A549 (cell line): Measurements from ENCODE around the gene CNPY4. TPM values are rescaled to one million over a fixed set of nuclear protein-coding genes. Genes with fewer than 3 reads are reported as not detected.

Experiments used
- ATAC-seq, 2 experiments: fragments of 200-7000 bp in 1 of 2; fragments of >200 bp in 1 of 2; cut with Nextera tagmentation in 1 of 2; cut with Tn5 transposase in 1 of 2; 3 replicates each; pipeline versions ENCODE4 v1.8.0 to v1.9.1; 2018 to 2020; ENCODE audit warnings: mild to moderate bottlenecking in 1 of 2, moderate library complexity in 1 of 2
- CTCF ChIA-PET: fragments of 300-600 bp; sonication (Branson Sonifier 250); formaldehyde crosslinking; extraction: SDS; loops from one replicate; lab custom pipeline; 2021; ENCODE audit warnings: antibody characterized with exemption, inconsistent platforms; lab: Yijun Ruan, JAX
- POLR2A ChIA-PET: fragments of 350-600 bp; formaldehyde crosslinking; extraction: SDS; loops from one replicate; lab custom pipeline; 2021; ENCODE audit warnings: antibody characterized with exemption, inconsistent platforms; lab: Yijun Ruan, JAX
- DNase-seq, 2 experiments: peaks; one replicate each; pipeline versions ENCODE4 v3.0.0 to v3.0.0-alpha.2; 2011 to 2016; ENCODE audit warnings: low read depth in 1 of 2, low spot score in 1 of 2
- FAIRE-seq: peaks from 2 replicates; lab custom pipeline; 2011; peaks lifted over from hg19 to GRCh38; lab: Jason Lieb, UNC
- H3K27ac ChIP-seq, 2 experiments: fragments of >200 bp; sonication (Bioruptor Twin); formaldehyde crosslinking; 3 replicates each; pipeline ENCODE4 v1.5.1; 2016 to 2017
- H3K4me1 ChIP-seq: fragments of >200 bp; sonication (Bioruptor Twin); formaldehyde crosslinking; 3 replicates; pipeline ENCODE4 v1.6.1; 2016
- H3K4me2 ChIP-seq: fragments of >200 bp; sonication (Bioruptor Twin); formaldehyde crosslinking; 3 replicates; pipeline ENCODE4 v1.6.1; 2016
- H3K4me3 ChIP-seq: fragments of >200 bp; sonication (Bioruptor Twin); formaldehyde crosslinking; 3 replicates; pipeline ENCODE4 v1.5.1; 2016
- H3K9me3 ChIP-seq: fragments of >200 bp; sonication (Bioruptor Twin); formaldehyde crosslinking; 3 replicates; pipeline ENCODE4 v1.6.1; 2016
- ATOH8 ChIP-seq: fragments of 250-450 bp; sonication (Bioruptor Pico); IDR thresholded peaks from 2 replicates; pipeline ENCODE4 v1.5.0; 2020; ENCODE audit warnings: low read depth, mild to moderate bottlenecking, moderate library complexity
- BHLHE40 ChIP-seq: IDR thresholded peaks from 2 replicates; pipeline ENCODE4 v1.6.1; 2012; ENCODE audit warnings: low read depth, low read length, inconsistent platforms
- CBX2 ChIP-seq: fragments of 200-600 bp; sonication (generic); IDR thresholded peaks from 2 replicates; pipeline ENCODE4 v1.6.1; 2016; ENCODE audit warnings: low read depth, mild to moderate bottlenecking, borderline replicate concordance
- E2F6 ChIP-seq: IDR thresholded peaks from 2 replicates; pipeline ENCODE4 v1.6.1; 2012; ENCODE audit warnings: low read depth, borderline replicate concordance
- EHMT2 ChIP-seq: fragments of 200-600 bp; sonication (generic); IDR thresholded peaks from 2 replicates; pipeline ENCODE4 v1.6.1; 2016; ENCODE audit warnings: antibody characterized with exemption, low read depth, mild to moderate bottlenecking, moderate library complexity
- ESRRA ChIP-seq: fragments of 150-350 bp; IDR thresholded peaks from 2 replicates; pipeline ENCODE4 v1.6.1; 2014; ENCODE audit warnings: mild to moderate bottlenecking, low read length, borderline replicate concordance
- FOSB ChIP-seq: fragments of 250-450 bp; sonication (Bioruptor Pico); IDR thresholded peaks from 2 replicates; pipeline ENCODE4 v1.5.0; 2020; ENCODE audit warnings: mild to moderate bottlenecking, moderate library complexity
- FOSL2 ChIP-seq, 2 experiments: fragments of 450-650 bp in 1 of 2; fragments of >200 bp in 1 of 2; sonication (Bioruptor Twin) in 1 of 2; formaldehyde crosslinking; IDR thresholded peaks; 2 replicates each; pipeline versions ENCODE4 v1.5.0 to v1.6.1; 2016 to 2020; ENCODE audit warnings: mild to moderate bottlenecking in 1 of 2, moderate library complexity in 1 of 2
- FOXS1 ChIP-seq: fragments of 250-450 bp; sonication (Bioruptor Pico); IDR thresholded peaks from 2 replicates; pipeline ENCODE4 v1.5.0; 2020; ENCODE audit warnings: mild to moderate bottlenecking, moderate library complexity
- HDAC2 ChIP-seq: fragments of 200-600 bp; sonication (generic); IDR thresholded peaks from 2 replicates; pipeline ENCODE4 v1.6.1; 2016
- HES2 ChIP-seq: fragments of >200 bp; sonication (Bioruptor Twin); formaldehyde crosslinking; IDR thresholded peaks from 2 replicates; pipeline ENCODE4 v1.6.1; 2016
- JUNB ChIP-seq: fragments of >200 bp; sonication (Bioruptor Twin); formaldehyde crosslinking; IDR thresholded peaks from 2 replicates; pipeline ENCODE4 v1.6.1; 2016
- KDM1A ChIP-seq: fragments of 200-600 bp; sonication (generic); IDR thresholded peaks from 2 replicates; pipeline ENCODE4 v1.6.1; 2016; ENCODE audit warnings: low read depth, mild to moderate bottlenecking
- KDM5A ChIP-seq: fragments of 200-600 bp; sonication (generic); IDR thresholded peaks from 2 replicates; pipeline ENCODE4 v1.6.1; 2016; ENCODE audit warnings: antibody characterized with exemption, mild to moderate bottlenecking
- MAZ ChIP-seq: fragments of 150-350 bp; IDR thresholded peaks from 2 replicates; pipeline ENCODE4 v1.6.1; 2014; ENCODE audit warnings: antibody characterized with exemption, low read depth, low read length, borderline replicate concordance
- MYC ChIP-seq: IDR thresholded peaks from 2 replicates; pipeline ENCODE4 v1.6.1; 2012; ENCODE audit warnings: mild to moderate bottlenecking, inconsistent platforms, low read length, improper control_type of control experiment, borderline replicate concordance
- PBX3 ChIP-seq: IDR thresholded peaks from 2 replicates; pipeline ENCODE4 v1.6.1; 2012
- PHF8 ChIP-seq: fragments of 200-600 bp; sonication (generic); IDR thresholded peaks from 2 replicates; pipeline ENCODE4 v1.6.1; 2016; ENCODE audit warnings: low read depth, mild to moderate bottlenecking, antibody characterized with exemption, moderate library complexity, borderline replicate concordance
- POLR2AphosphoS2 ChIP-seq: conservative IDR thresholded peaks from 2 replicates; pipeline ENCODE4 v1.6.1; 2012; ENCODE audit warnings: low read length, improper control_type of control experiment, inconsistent platforms
- RAD21 ChIP-seq, 2 experiments: fragments of >200 bp in 1 of 2; sonication (Bioruptor Twin) in 1 of 2; formaldehyde crosslinking in 1 of 2; IDR thresholded peaks in 1 of 2; conservative IDR thresholded peaks in 1 of 2; 2 replicates in 1 of 2; 3 replicates in 1 of 2; pipeline ENCODE4 v1.6.1; 2012 to 2018; ENCODE audit warnings: inconsistent platforms in 1 of 2
- RARB ChIP-seq: fragments of 250-450 bp; sonication (Bioruptor Pico); IDR thresholded peaks from 2 replicates; pipeline ENCODE4 v1.8.0; 2021; ENCODE audit warnings: mild to moderate bottlenecking, moderate library complexity
- RCOR1 ChIP-seq: fragments of 150-350 bp; IDR thresholded peaks from 2 replicates; pipeline ENCODE4 v1.6.1; 2014; ENCODE audit warnings: antibody characterized with exemption, low read length, low read depth
- REST ChIP-seq: fragments of 200-600 bp; sonication (generic); IDR thresholded peaks from 2 replicates; pipeline ENCODE4 v1.6.1; 2016; ENCODE audit warnings: antibody characterized with exemption, mild to moderate bottlenecking, moderate library complexity
- RFX5 ChIP-seq: fragments of 450-650 bp; IDR thresholded peaks from 2 replicates; pipeline ENCODE4 v1.7.1; 2014; ENCODE audit warnings: antibody characterized with exemption, mild to moderate bottlenecking, moderate library complexity
- RNF2 ChIP-seq: fragments of 200-600 bp; sonication (generic); IDR thresholded peaks from 2 replicates; pipeline ENCODE4 v1.6.1; 2016; ENCODE audit warnings: low read depth, mild to moderate bottlenecking, antibody characterized with exemption, moderate library complexity, borderline replicate concordance
- SMC3 ChIP-seq: fragments of >200 bp; sonication (Bioruptor Twin); formaldehyde crosslinking; IDR thresholded peaks from 3 replicates; pipeline ENCODE4 v1.6.1; 2018; ENCODE audit warnings: inconsistent platforms
- SREBF2 ChIP-seq: fragments of 450-650 bp; IDR thresholded peaks from 2 replicates; pipeline ENCODE4 v1.6.1; 2014; ENCODE audit warnings: mild to moderate bottlenecking, moderate library complexity
- ZFP36 ChIP-seq: fragments of 450-650 bp; IDR thresholded peaks from 2 replicates; pipeline ENCODE4 v1.6.1; 2014; ENCODE audit warnings: borderline replicate concordance; ENCODE audit not compliant: partially characterized antibody
- ZSCAN20 ChIP-seq: fragments of 250-450 bp; sonication (Bioruptor Pico); IDR thresholded peaks from 2 replicates; pipeline ENCODE4 v1.8.0; 2022; ENCODE audit warnings: mild to moderate bottlenecking, moderate library complexity
- WGBS: methylation state at CpG from one replicate; pipeline ENCODE4 v1.1.6; 2017; ENCODE audit errors: missing lambda C conversion rate; 5-methylcytosine and 5-hydroxymethylcytosine counted together
- polyA plus RNA-seq, 4 experiments: library from polyadenylated mRNA; depleted of rRNA in 3 of 4; stranded (reverse); fragments of >200 nt; fragmentation: RNase III in 1 of 4; extraction: RNeasy Plus Mini Kit Qiagen cat#74134 plus additional on column Dnase treatment in 1 of 4; gene quantifications; 2 replicates in 3 of 4; 3 replicates in 1 of 4; pipeline ENCODE4 v1.2.3, GENCODE V29; 2011 to 2017
- TF ChIP-seq, protein P1 (sequence below): fragments of 150-350 bp; IDR thresholded peaks from 2 replicates; pipeline ENCODE4 v1.6.1; 2014; ENCODE audit warnings: low read depth, mild to moderate bottlenecking, low read length

The CNPY4 gene
- polyA plus RNA-seq, 2 of the 4 experiments (the other 2 are of a cell fraction) = 11.7 to 22.8 TPM

GRCh38 chr7:100158229-100159098 lies 39.0 kb downstream of the CNPY4 start, which contains the start of gene TRAPPC14:
TSS of gene TRAPPC14 (minus strand) at chr7:100158723. CDS start at chr7:100158499, 224 bp downstream.
- Histone ChIP-seq H3K27ac (peak within 1 kb of the TSS; percentile 83 to 96), H3K9me3 (no peaks in the 10 kb centered on the region), H3K4me1 (peaks cover 46% of the 10 kb centered on the region), H3K4me3 (peak within 1 kb of the TSS; percentile 90), H3K4me2 (peak within 1 kb of the TSS; percentile 100)
- peak; percentile 81 to 98 for DNase-seq
- ChIA-PET POLR2A (interaction anchor here (0.6 to 1.2 kb wide), 3 partner anchors 10 to 189 kb away, joined by 3 to 13 read pairs (median 6); partner anchors contain the start of gene LAMTOR4), CTCF (interaction anchor here (0.9 to 23.1 kb wide), 5 partner anchors 9 to 24 kb away, joined by 3 to 245 read pairs (median 4); partner anchors contain the start of gene GAL3ST4)
- no peak for FAIRE-seq
- peak; percentile 79 to 89 for ATAC-seq
- 1% methylated on average over 9 of the region's 87 CpGs for WGBS
- TF ChIP-seq MAZ (peak; percentile 48; the same call in 1 of the 2 replicates), CBX2 (no peak), E2F6 (no peak), KDM5A (no peak), FOXS1 (no peak), POLR2AphosphoS2 (no peak), RNF2 (no peak), SMC3 (no peak), JUNB (no peak), ESRRA (no peak), EHMT2 (no peak), REST (no peak), FOSB (CRISPR knock-in tag) (no peak), RFX5 (no peak), RAD21 (conservative IDR thresholded peaks at IDR 0.05 in 1 of 2, IDR thresholded peaks at IDR 0.05 in 1 of 2) (no peak), RCOR1 (no peak), SREBF2 (no peak), ZSCAN20 (CRISPR knock-in tag) (no peak), MYC (no peak), ATOH8 (CRISPR knock-in tag) (0 out of 2 replicates have a peak, but pooled peaks have one; percentile 39), RARB (CRISPR knock-in tag) (no peak), BHLHE40 (no peak), HDAC2 (no peak), PBX3 (no peak), PHF8 (peak; percentile 53), HES2 (no peak), KDM1A (0 out of 2 replicates have a peak, but pooled peaks have one; percentile 50), FOSL2 (IDR thresholded peaks at IDR 0.05) (no peak), FOSL2 (CRISPR knock-in tag; IDR thresholded peaks at IDR 0.05) (no peak), ZFP36 (no peak)
- TF ChIP-seq, protein P1, sequence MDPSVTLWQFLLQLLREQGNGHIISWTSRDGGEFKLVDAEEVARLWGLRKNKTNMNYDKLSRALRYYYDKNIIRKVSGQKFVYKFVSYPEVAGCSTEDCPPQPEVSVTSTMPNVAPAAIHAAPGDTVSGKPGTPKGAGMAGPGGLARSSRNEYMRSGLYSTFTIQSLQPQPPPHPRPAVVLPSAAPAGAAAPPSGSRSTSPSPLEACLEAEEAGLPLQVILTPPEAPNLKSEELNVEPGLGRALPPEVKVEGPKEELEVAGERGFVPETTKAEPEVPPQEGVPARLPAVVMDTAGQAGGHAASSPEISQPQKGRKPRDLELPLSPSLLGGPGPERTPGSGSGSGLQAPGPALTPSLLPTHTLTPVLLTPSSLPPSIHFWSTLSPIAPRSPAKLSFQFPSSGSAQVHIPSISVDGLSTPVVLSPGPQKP = no peak
